BLaER1 treated with 17β-estradiol and CSF1 and Interleukin-3, amounts not matched to agents 10 nM and 100 nM (cell line): ENCODE measurements around the gene HDAC3.

Experiments
- H3K27ac ChIP-seq, 11 experiments: shearing (Covaris generic); formaldehyde crosslinking; 2 replicates each; pipeline ENCODE4 v1.8.1; 2022
- H3K27me3 ChIP-seq, 11 experiments: shearing (Covaris generic); formaldehyde crosslinking; 2 replicates each; pipeline ENCODE4 v1.8.1; 2022
- H3K36me3 ChIP-seq, 11 experiments: shearing (Covaris generic); formaldehyde crosslinking; 2 replicates each; pipeline ENCODE4 v1.8.1; 2022
- H3K4me1 ChIP-seq, 10 experiments: shearing (Covaris generic); formaldehyde crosslinking; 2 replicates each; pipeline ENCODE4 v1.8.1; 2022
- H3K4me2 ChIP-seq, 11 experiments: shearing (Covaris generic); formaldehyde crosslinking; 2 replicates each; pipeline ENCODE4 v1.8.1; 2022
- H3K4me3 ChIP-seq, 10 experiments: shearing (Covaris generic); formaldehyde crosslinking; 2 replicates each; pipeline ENCODE4 v1.8.1; 2022
- H3K9ac ChIP-seq, 11 experiments: shearing (Covaris generic); formaldehyde crosslinking; 2 replicates each; pipeline ENCODE4 v1.8.1; 2022
- H3K9me3 ChIP-seq, 11 experiments: shearing (Covaris generic); formaldehyde crosslinking; replicated peaks in 1 of 11; 2 replicates each; pipeline ENCODE4 v1.8.1; 2022
- H4K20me1 ChIP-seq, 11 experiments: shearing (Covaris generic); formaldehyde crosslinking; 2 replicates each; pipeline ENCODE4 v1.8.1; 2022
- Cebpa-rat ChIP-seq, 11 experiments: shearing (Covaris generic); IDR thresholded peaks; 2 replicates each; pipeline ENCODE4 v1.8.1; 2022

The HDAC3 gene

GRCh38 chr5:141635646-141636045 lies 1.0 kb downstream of the HDAC3 start:
- no peak for TF ChIP-seq Cebpa-rat (IDR thresholded peaks at IDR 0.05)
- no peaks in the 10 kb centered on the region for H3K9me3 ChIP-seq
- H3K27ac ChIP-seq, result peak overlapping the region in 8 of 11 experiments; percentile 57 to 83 (median 75); a peak in 12 of 22 replicates
- no peaks in the 10 kb centered on the region for H3K27me3 ChIP-seq
- peaks cover 47 to 74% (median 60%) of the 10 kb centered on the region in 10 experiments for H3K4me1 ChIP-seq
- H3K9ac ChIP-seq, result peak overlapping the region; percentile 78 to 90 (median 85); a peak in 21 of 22 replicates
- peak overlapping the region; percentile 74 to 95 (median 81) for H3K4me3 ChIP-seq
- H3K4me2 ChIP-seq, result peak overlapping the region; percentile 92 to 99 (median 98)
- peaks cover 22 to 68% (median 43%) of the 10 kb centered on the region in 11 experiments; a peak in 20 of 22 replicates for H4K20me1 ChIP-seq
- peaks cover 31 to 69% (median 49%) of the 10 kb centered on the region in 11 experiments for H3K36me3 ChIP-seq

DNA sequence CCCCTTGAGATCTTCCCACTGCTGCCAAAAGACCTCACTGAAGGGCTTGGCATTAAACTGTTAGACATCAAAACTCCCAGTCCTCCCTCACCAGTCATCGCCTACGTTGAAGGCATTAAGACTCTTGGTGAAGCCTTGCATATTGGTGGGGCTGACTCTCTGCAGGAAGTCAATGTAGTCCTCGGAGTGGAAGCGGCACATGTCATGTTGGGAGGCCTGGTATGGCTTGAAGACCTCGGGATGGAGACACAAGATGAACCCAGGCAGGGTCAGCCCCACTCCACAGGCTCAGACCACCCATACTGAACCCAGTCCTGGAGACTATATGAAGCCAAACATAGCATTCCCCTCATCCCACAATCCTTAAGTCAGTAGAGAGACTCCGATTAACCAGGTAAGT lies 1.9 kb downstream of the HDAC3 start:
- Histone ChIP-seq H3K27ac (peak overlapping the region in 3 of 11 experiments; percentile 12 to 43 (median 26); a peak in 5 of 22 replicates), H3K27me3 (no peaks in the 10 kb centered on the region), H4K20me1 (peaks cover 22 to 68% (median 49%) of the 10 kb centered on the region in 11 experiments; a peak in 20 of 22 replicates), H3K4me3 (peak overlapping the region in 3 of 10 experiments; percentile 9 to 95 (median 74); a peak in 6 of 20 replicates), H3K9ac (peak overlapping the region in 5 of 11 experiments; percentile 22 to 87 (median 85); a peak in 4 of 22 replicates), H3K4me1 (peaks cover 44 to 65% (median 56%) of the 10 kb centered on the region in 10 experiments), H3K36me3 (peaks cover 33 to 69% (median 49%) of the 10 kb centered on the region in 11 experiments), H3K4me2 (peak overlapping the region; percentile 92 to 99 (median 98)), H3K9me3 (no peaks in the 10 kb centered on the region)
- no peak for TF ChIP-seq Cebpa-rat (IDR thresholded peaks at IDR 0.05)

GRCh38 chr5:141633871-141634561 lies 2.6 kb downstream of the HDAC3 start:
- peak overlapping the region in 9 of 11 experiments; percentile 3 to 99 (median 96); a peak in 16 of 22 replicates for H3K4me2 ChIP-seq

DNA sequence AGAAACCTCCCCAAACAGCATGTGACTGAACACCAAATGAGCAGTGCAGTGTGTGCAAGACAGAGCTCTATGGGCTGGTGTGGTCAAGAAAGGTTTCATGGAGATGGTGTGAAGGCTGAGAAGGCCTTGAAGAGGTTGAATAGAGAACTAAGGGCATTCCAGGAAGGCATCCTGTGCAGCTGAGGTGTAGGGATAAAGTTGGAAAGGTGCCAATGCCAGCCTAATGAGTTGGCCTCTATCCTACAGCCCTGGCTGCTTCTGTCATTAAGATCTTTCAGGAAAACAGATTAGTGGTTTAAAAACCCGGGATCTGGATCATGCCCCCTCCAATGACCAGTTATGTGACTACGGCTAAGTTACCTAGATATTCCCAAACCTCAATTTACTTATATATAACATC lies 4.0 kb downstream of the HDAC3 start:
- no peak overlapping the region for H3K27ac ChIP-seq
- no peaks in the 10 kb centered on the region for H3K9me3 ChIP-seq
- H3K4me2 ChIP-seq, result peak overlapping the region in 5 of 11 experiments; percentile 7 to 52 (median 31); a peak in 6 of 22 replicates
- H4K20me1 ChIP-seq, result peaks cover 22 to 83% (median 59%) of the 10 kb centered on the region in 11 experiments; a peak in 20 of 22 replicates
- peaks cover 53 to 76% (median 65%) of the 10 kb centered on the region in 11 experiments for H3K36me3 ChIP-seq
- no peak overlapping the region for H3K4me3 ChIP-seq
- H3K4me1 ChIP-seq, result peaks cover 26 to 53% (median 39%) of the 10 kb centered on the region in 10 experiments
- no peak for TF ChIP-seq Cebpa-rat (IDR thresholded peaks at IDR 0.05)
- no peaks in the 10 kb centered on the region for H3K27me3 ChIP-seq
- H3K9ac ChIP-seq, result no peak overlapping the region

More at GRCh38 chr5:141633871-141634561, 2.6 kb downstream of the HDAC3 start:
- H3K4me3 ChIP-seq, result no peak overlapping the region
- no peaks in the 10 kb centered on the region for H3K9me3 ChIP-seq
- H3K27ac ChIP-seq, result peak overlapping the region in 3 of 11 experiments; percentile 1 to 43 (median 26); a peak in 4 of 22 replicates
- peak overlapping the region in 2 of 11 experiments; percentile 22 to 46; a peak in 2 of 22 replicates for H3K9ac ChIP-seq
- TF ChIP-seq Cebpa-rat (IDR thresholded peaks at IDR 0.05), result no peak
- H4K20me1 ChIP-seq, result peaks cover 22 to 70% (median 54%) of the 10 kb centered on the region in 11 experiments; a peak in 20 of 22 replicates
- peaks cover 40 to 59% (median 53%) of the 10 kb centered on the region in 10 experiments for H3K4me1 ChIP-seq
- no peaks in the 10 kb centered on the region for H3K27me3 ChIP-seq
- H3K36me3 ChIP-seq, result peaks cover 40 to 69% (median 53%) of the 10 kb centered on the region in 11 experiments

DNA sequence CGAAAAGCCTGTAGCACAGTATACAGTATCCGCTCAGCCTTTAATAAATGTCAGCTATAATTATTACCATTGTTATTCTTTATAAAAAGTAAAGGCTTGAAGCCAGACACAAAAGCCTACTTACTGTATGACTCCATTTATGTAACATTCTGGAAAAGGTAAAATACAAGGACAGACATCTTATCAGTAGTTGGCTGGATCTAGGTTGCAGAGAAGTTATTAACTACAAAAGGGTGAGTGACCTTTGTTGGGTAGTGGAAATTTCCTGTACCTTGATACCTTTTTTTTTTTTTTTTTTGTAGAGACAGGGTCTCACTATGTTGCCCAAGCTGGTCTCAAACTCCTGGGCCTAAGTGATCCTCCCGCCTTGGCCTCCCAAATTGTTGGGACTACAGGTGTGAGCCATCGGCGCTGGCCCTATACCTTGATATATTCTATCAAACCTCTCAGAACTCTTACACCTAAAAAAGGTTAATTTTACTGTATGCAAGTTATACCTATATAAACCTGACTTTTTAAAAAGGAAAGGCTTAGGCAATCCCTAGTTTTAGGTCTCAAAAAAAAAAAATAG lies 6.0 kb downstream of the HDAC3 start:
- H3K4me2 ChIP-seq, result no peak overlapping the region
- no peak overlapping the region for H3K27ac ChIP-seq
- H3K4me3 ChIP-seq, result no peak overlapping the region
- H4K20me1 ChIP-seq, result peaks cover 16 to 79% (median 54%) of the 10 kb centered on the region in 11 experiments; a peak in 20 of 22 replicates
- no peak for TF ChIP-seq Cebpa-rat (IDR thresholded peaks at IDR 0.05)
- H3K4me1 ChIP-seq, result peaks cover 20 to 62% (median 31%) of the 10 kb centered on the region in 10 experiments
- H3K27me3 ChIP-seq, result no peaks in the 10 kb centered on the region
- no peaks in the 10 kb centered on the region for H3K9me3 ChIP-seq
- H3K9ac ChIP-seq, result no peak overlapping the region
- peaks cover 72 to 96% (median 85%) of the 10 kb centered on the region in 11 experiments for H3K36me3 ChIP-seq

DNA sequence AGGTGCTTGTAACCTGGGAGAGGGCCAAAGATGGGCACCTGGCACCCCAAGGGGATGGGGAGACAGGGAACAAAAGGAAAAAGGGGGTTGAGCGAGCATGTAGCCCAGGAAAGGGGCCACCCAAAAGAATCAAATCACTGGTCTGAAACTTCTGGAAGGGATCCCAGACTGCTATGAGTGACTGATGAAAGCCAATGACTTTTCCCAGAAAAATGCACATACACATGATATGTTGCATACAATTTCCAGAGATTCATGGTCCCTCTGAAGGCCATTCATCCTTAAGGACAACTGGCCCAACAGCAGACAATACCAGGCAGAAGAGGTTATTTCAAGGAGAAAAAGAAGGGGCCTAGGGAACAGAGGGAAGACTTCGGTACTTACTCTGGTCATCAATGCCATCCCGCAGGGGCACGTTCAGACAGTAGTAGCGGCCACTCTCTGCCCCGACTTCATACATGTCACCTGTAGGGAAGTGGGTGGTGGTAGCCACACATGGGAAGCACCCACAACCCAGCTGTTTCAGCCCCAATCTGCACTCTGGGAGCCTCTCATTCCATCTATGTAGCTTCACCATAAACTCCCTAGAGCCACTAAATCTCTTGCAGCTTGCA lies 8.4 kb downstream of the HDAC3 start:
- Histone ChIP-seq H3K27ac (no peak overlapping the region), H3K4me1 (peaks cover 8 to 60% (median 17%) of the 10 kb centered on the region in 10 experiments; a peak in 17 of 20 replicates), H3K27me3 (no peaks in the 10 kb centered on the region), H3K9ac (no peak overlapping the region), H4K20me1 (peaks cover 7 to 61% (median 37%) of the 10 kb centered on the region in 11 experiments; a peak in 19 of 22 replicates), H3K9me3 (no peaks in the 10 kb centered on the region), H3K36me3 (peaks cover 90 to 100% (median 97%) of the 10 kb centered on the region in 11 experiments), H3K4me3 (no peak overlapping the region), H3K4me2 (peak overlapping the region in 2 of 11 experiments; percentile 49 to 66; a peak in 2 of 22 replicates)
- TF ChIP-seq Cebpa-rat (IDR thresholded peaks at IDR 0.05), result no peak

GRCh38 chr5:141623611-141624010 lies 13.0 kb downstream of the HDAC3 start:
- H3K4me2 ChIP-seq, result peak overlapping the region in 8 of 11 experiments; percentile 4 to 89 (median 76); a peak in 13 of 22 replicates

GRCh38 chr5:141623186-141623585 lies 13.5 kb downstream of the HDAC3 start:
- H3K27ac ChIP-seq, result peak overlapping the region in 8 of 11 experiments; percentile 39 to 79 (median 64); a peak in 15 of 22 replicates

More at GRCh38 chr5:141623611-141624010, 13.0 kb downstream of the HDAC3 start:
- Histone ChIP-seq H4K20me1 (peaks cover 0 to 21% (median 5%) of the 10 kb centered on the region in 11 experiments; a peak in 10 of 22 replicates), H3K27ac (peak overlapping the region in 8 of 11 experiments; percentile 24 to 79 (median 53); a peak in 15 of 22 replicates), H3K4me3 (no peak overlapping the region), H3K4me1 (peaks cover 4 to 80% (median 25%) of the 10 kb centered on the region in 10 experiments; a peak in 16 of 20 replicates), H3K9ac (peak overlapping the region in 9 of 11 experiments; percentile 2 to 63 (median 27); a peak in 10 of 22 replicates), H3K9me3 (no peaks in the 10 kb centered on the region), H3K36me3 (peaks cover 77 to 93% (median 87%) of the 10 kb centered on the region in 11 experiments), H3K27me3 (no peaks in the 10 kb centered on the region)
- no peak for TF ChIP-seq Cebpa-rat (IDR thresholded peaks at IDR 0.05)

More at GRCh38 chr5:141623186-141623585, 13.5 kb downstream of the HDAC3 start:
- Histone ChIP-seq H3K9ac (peak overlapping the region in 9 of 11 experiments; percentile 2 to 64 (median 44); a peak in 13 of 22 replicates), H3K4me1 (peaks cover 4 to 76% (median 25%) of the 10 kb centered on the region in 10 experiments; a peak in 16 of 20 replicates), H3K4me3 (no peak overlapping the region), H4K20me1 (peaks cover 0 to 16% (median 4%) of the 10 kb centered on the region in 11 experiments; a peak in 10 of 22 replicates), H3K4me2 (peak overlapping the region in 8 of 11 experiments; percentile 4 to 89 (median 76); a peak in 13 of 22 replicates), H3K27me3 (no peaks in the 10 kb centered on the region), H3K9me3 (no peaks in the 10 kb centered on the region), H3K36me3 (peaks cover 73 to 89% (median 83%) of the 10 kb centered on the region in 11 experiments)
- TF ChIP-seq Cebpa-rat (IDR thresholded peaks at IDR 0.05), result no peak
